Activated effector memory CD4-positive, alpha-beta T cell treated with anti-CD3 and anti-CD28 coated beads, Interleukin-2, amount 50 U/mL, for 16 hours (primary cell): ENCODE results near the gene ZFP36L2.
A peak's percentile ranks its signal among the peaks of the same experiment; 100 is the strongest.

Experiments
- DNase-seq: peaks from one replicate; pipeline ENCODE4 v3.0.0-alpha.2; 2020

Gene ZFP36L2

GRCh38 chr2:43246641-43247040, 20.2 kb upstream of the ZFP36L2 start:
- no peak for DNase-seq

DNA sequence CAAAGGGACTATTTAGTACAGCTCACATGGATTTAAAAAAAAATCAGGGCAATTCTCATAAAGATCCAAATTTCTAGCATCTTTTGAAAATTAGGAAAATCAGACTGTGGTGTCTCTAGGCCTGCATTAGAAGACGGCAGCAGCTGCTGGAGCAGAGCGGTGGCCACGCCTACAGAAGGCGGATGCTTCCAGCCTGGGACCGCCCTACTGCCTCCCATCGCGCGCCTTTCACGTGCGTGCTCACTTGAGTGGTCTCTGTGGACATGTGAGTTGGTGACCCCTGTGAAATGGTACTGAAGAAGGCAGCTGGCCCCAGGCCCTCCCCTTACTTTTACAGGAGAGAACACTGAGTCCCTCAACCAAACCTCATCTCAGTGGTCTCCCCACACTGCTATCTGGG, 15.2 kb upstream of the ZFP36L2 start:
- no peak for DNase-seq

DNA sequence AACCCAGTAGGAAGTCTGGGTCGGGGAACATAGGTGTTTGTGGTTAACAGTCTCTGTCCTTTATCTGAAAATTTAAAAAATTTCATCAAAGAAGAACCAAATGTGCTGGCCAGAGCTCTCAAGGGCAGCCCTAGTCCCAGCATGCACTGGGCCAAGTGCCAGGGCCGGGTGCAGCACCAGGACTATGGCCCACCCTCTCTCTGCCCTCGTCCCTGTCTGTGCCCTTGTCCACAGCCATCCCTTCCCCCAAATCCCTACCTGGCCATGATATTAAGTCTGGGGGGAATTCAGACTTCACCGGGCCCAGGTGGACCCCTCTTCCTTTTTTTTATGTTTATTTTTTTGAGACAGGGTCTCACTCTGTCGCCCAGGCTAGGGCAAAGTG, 14.4 kb upstream of the ZFP36L2 start:
- DNase-seq: no peak

DNA sequence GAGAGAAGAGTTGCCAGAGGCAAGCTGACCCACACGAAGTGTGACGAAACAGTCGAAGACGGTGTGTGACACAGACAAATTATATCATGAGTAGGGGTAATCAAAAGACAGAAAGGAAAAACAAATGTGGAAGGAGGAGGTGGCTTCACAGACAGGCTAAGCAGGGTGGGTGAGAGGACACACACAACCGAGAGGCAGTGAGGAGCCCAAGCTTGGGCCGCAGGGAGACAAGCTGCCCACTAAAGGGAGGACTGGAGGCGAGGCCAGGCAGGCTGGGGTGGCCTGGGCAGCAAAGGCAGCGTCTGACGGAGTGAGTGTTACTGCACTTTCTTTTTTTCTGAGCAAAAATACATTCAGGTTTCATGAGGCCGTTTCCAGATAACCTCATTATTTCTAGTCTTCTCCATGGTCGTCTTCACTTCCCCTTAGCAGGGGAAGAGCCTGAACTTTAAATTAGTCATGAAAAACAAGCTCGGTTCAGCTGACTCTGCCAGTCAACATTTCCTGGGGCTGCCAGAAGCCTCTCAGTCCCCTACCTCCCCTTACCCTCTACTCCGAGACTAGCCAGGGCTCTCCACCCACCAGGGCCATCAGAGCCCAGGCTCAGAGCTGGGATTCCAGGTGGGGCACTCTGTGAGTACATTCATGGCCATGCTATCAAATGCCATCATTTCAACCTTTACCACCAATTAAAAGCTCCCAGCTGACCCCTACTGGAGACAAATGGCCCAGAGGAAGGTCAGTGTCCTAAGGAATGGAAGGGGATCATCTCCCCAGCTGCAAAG, 13.8 kb upstream of the ZFP36L2 start:
- no peak for DNase-seq

DNA sequence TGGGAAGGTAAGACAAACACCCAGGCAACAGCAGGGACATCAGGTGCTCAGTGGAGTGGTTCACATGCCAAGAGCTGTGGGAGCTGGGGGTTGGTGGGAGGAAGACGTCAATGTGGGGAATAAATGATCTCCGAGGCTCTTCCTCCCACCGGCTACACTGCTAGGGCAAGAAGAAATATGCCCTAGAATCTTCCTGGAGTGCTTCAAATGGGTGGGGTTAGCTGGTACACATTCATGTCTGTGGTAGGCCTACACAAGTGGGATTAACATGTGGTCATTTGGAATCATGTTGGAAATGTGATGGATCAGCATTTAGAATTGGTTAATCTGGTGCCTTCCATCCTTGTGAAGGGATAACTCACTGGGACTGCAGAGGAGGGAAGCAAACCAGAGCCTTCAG, 12.4 kb upstream of the ZFP36L2 start:
- DNase-seq: no peak

DNA sequence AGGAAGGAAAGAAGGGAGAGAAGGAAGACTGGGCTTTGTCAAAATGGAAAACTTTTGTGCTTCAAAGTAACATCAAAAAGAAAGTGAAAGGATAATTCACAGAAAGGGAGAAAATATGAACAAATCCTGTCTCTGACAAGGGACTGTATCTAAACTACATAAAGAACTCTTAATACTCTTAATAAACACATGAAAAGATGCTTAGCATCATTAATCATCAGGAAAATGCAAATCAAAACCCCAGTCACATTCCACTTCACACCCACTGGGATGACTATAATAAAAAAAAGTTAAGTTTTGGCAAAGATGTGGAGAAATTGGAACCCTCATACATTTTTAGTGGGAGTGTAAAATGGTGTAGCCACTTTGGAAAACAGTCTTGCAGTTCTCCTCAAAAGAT, 11.8 kb upstream of the ZFP36L2 start:
- DNase-seq: no peak

- DNase-seq: no peak
These were observed 7.1 kb upstream of the ZFP36L2 start for GRCh38 chr2:43233218-43234212.

- no peak for DNase-seq
These were observed 4.8 kb upstream of the ZFP36L2 start for GRCh38 chr2:43230951-43231827.

DNA sequence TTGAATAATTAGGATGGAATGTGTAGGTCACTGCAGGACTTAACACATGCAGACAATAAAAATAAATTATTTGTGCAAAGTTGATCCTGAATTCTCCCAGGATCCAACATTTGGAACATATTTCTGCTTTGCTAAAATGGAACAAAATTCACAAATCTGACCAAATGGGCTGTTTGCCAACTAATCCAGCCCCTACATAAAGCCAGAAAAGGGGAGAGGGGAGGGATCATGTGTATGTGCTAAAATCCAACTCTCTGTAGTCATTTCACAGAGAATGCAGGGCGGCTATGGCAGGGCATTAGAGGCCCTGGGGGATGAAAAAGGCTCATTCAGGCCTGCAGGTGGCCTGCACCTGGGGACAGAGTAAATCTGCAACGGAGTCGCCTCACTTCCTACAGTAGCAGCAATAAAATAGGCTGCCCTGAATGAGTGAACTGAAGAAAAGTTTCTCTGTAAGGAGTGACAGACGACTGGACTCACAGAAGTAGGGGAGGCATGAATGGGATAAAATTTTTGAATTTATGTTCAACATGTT, 4.0 kb upstream of the ZFP36L2 start:
- no peak for DNase-seq

DNA sequence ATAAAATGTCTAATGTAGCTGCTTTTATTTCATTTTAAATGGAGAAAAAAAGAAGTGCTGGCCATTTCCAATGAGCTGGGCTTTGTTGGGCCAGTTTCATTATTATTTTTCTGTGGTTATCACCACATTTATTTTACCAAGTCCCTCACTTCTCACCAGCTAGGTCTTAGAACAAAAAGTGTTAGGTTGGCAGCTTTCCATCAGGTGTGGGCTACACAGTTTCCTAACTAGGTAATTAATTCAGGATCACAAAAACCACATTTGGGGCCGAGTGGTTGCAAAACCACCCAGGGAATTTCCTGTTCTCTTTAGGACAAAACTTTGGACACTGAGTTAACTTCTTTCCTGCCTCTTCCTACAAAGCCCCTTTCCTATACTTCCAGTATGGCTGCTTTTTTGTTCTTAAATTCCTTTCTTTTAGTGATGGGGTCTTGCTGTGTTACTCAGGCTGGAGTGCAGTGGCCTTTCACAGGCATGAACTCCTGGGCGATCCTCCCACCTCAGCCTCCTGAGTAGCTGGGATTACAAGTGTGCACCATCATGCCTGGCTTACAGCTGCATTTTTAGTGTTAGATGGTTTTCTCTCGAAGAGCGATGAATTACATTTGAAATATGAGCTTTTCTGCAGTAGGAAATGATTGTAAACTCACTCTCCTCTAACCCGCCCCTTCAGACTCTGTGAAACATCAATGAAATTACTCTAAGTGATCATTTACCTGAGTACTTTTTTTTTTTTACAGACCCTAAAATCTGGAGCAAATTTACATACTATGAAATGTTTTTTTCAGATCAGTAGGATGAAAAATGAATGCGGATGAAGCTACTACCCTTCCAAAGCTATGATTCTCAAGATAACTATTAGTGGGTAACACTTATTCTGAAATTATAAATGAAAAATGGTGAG, 2.6 kb upstream of the ZFP36L2 start:
- DNase-seq: peak; percentile 66

- DNase-seq: no peak
These were observed 1.9 kb upstream of the ZFP36L2 start for GRCh38 chr2:43228321-43228751.

DNA sequence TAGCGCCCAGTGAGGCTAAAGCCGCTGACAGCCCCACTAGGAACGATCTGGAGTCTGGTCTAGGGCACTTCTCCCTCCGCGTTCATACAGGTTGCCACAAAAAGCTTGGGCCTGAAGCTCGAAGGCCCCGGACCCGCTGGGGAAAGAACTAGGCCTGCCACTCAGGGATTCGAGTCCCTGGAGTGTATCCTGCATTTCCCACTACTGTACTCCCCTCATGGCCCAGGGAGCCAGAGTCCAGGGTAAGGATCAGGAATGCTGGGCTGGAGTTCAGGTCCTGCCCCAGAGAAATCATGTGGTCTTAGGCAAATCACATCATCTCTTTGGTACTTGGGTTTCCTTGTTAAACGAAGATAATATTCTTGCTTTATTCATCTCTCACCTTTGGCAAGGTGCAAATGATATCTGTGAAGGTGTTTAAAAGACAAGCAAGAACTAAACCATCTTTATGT, 1.4 kb upstream of the ZFP36L2 start:
- DNase-seq: no peak

DNA sequence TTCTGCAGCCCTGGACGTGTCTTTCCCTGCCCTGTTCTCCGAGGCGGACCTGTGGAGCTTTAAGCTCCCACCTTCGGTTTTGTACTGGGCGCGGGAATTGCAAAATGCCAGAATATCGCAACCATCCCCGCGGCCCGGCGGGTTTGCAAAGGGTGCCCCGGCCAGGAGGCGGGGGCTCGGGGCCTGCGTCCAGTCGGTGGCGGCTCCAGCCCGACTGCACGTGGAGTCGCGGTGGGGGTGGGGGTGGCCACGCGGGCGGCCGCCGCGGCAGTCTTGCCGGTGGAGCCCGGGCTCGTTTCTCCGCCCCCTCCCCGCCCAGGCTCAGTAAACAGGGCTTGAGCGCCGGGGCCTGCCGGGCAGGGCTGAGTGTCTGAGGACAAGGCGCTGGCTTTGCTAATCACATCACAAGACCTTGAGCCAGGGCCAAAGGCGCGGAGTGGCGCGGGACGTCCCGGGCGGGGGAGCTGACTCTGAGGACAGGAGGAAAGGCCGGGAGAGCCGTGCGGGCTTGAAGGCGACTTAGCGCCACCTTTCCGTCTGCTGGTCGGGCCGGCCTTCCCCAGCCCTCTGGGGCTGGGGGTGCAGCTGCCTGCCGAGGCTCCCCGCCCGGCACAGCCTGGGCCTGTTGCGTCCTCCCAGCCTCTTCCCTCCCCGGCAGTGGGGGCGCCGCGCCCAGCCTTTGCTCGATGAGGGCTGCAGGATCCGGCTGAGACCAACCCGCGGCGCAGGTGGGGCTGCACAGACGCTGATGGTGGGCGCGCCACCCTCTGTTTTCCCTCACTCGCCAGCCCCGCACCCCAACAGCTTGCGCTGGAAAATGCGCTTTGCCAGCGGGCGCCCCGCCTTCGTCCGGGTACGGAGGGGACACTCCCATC, 786 bp upstream of the ZFP36L2 start:
- peak; percentile 89 for DNase-seq

DNA sequence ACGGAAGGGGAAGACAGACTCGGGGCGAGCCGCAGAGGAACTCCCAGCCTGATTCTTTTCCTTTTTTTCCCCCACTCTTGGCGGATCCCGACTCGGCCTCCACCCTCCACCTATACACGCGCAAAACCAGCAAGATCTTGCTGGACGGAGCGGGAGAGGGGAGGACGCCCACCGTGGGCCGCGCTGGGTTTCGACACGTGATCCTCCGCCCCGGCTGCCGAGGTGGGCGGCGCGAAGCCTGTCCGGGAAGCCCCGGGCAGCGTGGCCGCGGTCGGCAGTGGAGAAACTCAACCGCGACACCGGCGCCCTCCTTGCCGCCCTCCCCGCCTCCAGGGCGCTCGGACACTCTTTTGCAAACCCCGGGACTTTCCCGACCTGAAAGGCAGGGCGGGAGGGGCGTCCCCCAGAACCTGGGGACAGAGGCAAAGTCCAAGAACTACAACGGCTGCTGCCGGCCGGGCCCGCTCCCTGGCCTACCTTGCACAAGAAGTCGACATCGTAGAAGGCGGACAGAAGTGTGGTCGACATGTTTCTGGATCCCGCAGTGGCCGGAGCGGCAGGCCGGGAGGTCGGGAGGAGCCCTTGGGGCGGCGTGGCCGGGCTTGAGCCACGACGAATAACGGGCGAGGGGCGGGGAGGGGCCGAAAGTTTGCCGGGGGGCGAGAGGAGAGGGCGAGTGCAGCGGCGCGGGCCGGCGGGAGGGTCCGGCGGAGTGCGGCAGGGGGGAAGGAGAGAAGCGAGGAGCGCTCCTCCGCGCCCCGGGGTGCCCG, 433 bp downstream of the ZFP36L2 start:
- peak; percentile 89 for DNase-seq

GRCh38 chr2:43225093-43225787, 1.2 kb downstream of the ZFP36L2 start:
- DNase-seq: peak; percentile 86

DNA sequence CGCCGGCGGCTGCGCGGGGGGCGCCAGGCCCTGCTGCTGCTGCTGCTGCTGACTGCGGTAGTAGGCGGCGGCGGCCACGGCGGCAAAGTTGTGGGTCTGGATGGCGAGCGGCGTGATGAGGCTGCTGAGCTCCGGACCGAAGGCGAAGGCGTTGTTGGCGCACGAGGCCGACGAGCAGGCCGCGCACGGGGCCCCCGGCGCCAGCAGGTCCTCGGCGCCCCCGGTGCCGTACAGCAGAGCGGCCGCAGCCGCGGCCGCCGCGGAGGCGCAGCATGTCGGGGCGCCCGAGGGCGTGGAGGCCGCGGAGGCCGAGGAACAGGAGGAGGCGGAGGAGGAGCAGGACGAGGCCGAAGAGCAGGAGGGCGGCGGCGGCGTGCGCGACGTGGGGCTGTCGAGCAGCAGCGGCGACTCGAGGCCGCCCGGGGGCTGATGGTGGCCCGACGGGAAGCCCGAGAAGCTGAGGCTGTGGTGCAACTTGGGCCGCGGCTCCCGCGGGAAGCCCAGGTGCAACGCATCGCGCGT, 1.8 kb downstream of the ZFP36L2 start:
- DNase-seq: peak; percentile 79

GRCh38 chr2:43224131-43224570, 2.3 kb downstream of the ZFP36L2 start:
- peak; percentile 89 for DNase-seq

DNA sequence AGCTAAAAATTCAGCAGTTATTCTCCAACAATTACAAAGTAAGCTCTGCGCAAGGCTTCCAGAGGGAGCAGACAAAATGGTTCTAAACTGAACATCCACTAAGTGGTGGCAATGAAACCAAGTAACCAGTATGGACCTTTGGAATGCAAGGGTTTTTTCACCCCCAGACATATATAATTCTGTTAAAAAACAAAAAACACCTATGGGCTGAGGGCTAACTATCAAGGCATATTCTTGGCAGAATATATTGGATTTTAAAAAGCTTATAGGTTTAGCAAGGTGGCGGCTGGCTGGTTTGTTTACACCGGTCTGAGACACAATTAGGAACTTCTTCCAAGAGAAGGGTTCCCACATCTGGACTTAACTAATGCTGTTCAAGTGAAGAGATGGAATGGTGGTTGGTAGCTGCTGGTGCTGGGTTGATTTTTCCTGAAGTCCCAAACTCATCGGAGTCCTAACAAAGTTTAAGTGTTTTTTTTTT, 2.8 kb downstream of the ZFP36L2 start:
- no peak for DNase-seq
